Loucy (cell line): ENCODE results near the gene BTRC.

ENCODE experiments used
- EZH2phosphoT487 ChIP-seq: fragments of 200-600 bp; IDR thresholded peaks from 2 replicates; pipeline ENCODE4 v1.6.1; 2018; ENCODE audit warnings: antibody characterized with exemption, mild to moderate bottlenecking, moderate library complexity, borderline replicate concordance
- TF ChIP-seq, protein P1 (sequence below): fragments of 200-600 bp; sonication (generic); conservative IDR thresholded peaks from 2 replicates; pipeline ENCODE4 v1.5.1; 2014; ENCODE audit warnings: mild to moderate bottlenecking, antibody characterized with exemption, low read length

DNA sequence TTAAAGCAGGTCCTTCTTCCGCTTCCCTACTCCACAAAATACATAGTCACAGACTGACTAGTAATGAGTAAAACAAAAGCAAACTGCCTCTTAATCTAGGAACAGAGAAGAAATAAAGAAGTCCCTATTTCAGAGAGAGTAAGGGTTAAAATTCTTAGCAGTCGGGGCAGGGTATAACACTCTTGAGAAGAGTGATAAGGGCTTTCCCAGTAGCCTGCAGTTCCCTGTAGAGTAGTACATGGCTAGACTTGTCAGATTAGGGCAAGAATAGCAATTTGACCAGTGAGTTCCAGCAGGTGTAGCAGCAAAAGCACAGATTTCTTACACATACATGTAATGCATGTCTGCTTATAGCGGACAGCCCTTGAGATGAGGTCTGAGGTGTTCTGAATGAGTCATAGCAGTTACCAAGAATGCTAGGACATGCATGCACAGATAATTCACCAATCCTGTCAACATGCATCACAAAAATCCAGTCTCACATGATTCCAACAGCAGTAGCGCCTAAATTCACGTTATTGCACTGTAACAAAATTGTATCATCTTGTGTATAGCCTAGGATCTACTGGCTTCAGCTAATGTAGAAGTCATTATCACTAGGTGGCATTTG is 40.7 kb downstream of the BTRC start:
- TF ChIP-seq, protein P1, sequence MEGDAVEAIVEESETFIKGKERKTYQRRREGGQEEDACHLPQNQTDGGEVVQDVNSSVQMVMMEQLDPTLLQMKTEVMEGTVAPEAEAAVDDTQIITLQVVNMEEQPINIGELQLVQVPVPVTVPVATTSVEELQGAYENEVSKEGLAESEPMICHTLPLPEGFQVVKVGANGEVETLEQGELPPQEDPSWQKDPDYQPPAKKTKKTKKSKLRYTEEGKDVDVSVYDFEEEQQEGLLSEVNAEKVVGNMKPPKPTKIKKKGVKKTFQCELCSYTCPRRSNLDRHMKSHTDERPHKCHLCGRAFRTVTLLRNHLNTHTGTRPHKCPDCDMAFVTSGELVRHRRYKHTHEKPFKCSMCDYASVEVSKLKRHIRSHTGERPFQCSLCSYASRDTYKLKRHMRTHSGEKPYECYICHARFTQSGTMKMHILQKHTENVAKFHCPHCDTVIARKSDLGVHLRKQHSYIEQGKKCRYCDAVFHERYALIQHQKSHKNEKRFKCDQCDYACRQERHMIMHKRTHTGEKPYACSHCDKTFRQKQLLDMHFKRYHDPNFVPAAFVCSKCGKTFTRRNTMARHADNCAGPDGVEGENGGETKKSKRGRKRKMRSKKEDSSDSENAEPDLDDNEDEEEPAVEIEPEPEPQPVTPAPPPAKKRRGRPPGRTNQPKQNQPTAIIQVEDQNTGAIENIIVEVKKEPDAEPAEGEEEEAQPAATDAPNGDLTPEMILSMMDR: no peak
- TF ChIP-seq EZH2phosphoT487: no peak
